Activated effector memory CD4-positive, alpha-beta T cell treated with Interleukin-2 at 50 U/mL for 16 hours (primary cell): ENCODE data around the gene RIBC1.
"Not testable (repeated sequence)": the region's sequence is repeated elsewhere in the genome, so short reads cannot be mapped to it uniquely, and the experiment has no call there.

Source experiments
- DNase-seq: peaks from one replicate; pipeline ENCODE4 v3.0.0-alpha.2; 2020

Gene RIBC1

DNA sequence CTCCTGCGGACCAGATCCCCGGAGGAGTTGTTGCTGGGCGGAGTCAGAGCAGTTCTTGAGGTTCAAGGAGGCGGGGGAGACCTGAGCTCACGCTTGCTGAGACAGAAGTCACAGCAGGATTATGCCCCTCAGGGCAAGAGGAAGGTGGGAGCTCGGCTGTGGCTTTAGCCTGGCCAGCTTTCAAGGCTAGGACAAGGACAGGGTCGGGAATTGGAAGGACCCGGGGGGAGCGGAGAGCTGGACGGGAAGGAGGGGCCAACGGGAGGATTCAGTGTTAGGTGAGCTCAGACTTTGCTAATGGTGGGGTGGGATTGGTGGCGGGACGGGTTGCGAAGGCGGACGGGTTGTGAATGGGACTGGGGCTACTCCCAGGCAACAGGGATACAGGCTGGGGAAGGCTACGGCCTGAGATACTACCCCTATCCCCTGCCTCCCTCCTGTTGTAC lies at the start of gene RIBC1:
TSS of gene RIBC1 (plus strand) at position 13 of the 446 bp plus-strand sequence. CDS start 3,404 bp downstream, outside the sequence.
- no peak for DNase-seq

DNA sequence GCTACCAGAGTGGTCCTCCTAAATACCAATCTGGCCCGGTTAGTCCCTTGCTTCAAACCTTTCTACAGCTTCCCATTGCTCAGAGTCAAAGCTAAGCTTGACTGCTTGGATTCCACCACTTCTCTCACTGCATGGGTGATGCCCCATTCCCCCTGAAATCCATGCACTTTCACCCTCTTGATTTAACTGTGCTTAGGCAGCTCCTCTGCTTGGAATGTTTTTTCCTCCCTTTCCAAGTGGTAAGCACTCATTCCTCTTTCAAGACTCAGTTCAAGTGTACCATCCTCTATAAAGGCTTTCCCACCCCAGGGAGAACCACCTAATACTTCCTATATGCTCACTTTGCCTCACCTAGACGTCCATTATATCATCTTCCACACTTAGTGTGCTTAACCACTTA lies 49.4 kb upstream of the RIBC1 start:
- no peak for DNase-seq

DNA sequence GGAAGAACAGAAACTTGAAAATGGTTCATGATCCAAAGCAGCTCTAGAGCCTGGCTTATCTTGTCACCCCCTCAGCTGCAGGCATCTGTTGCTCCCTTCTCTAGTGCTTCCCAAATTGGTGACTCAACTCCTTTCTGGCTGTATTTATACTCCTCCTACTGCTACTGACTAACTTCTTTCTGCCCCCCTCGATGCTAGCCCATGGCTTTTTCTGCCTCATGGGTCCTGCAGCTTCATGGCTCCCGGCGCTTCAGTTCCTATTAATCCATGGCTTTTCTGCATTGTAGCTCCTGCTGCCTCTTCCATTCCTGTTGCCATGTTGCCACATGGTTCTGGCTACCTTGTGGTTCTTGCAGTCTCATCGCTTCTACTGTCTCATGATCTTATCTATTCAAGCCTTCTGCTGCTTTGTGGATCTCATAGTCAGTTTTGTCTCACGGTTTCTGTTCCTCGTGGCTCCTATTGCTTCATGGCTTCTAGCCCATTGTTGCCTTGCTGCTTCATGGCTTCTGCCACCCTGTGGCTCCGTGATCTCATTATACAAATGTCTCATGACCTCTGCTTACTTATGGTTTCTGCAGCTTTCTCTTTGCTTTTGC lies 48.4 kb upstream of the RIBC1 start:
- no peak for DNase-seq

DNA sequence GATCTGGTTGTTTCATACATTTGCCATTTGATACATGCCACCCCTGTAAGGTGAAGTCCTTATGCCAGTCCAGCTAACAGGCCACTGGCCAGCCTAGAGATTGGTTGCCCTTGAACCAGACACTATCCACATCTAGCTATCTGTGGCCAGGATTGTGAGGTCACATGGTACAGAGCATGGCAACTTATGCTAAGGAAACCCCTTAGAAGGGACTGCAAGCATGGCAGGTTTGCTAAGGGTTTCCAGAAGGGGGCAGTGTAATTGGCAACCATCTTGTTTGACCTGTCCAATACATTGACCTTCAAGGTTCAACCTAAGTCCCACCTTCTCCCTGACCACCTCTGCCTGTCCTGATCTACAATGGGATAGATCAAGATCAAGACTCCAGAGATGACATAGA lies 47.8 kb upstream of the RIBC1 start:
- no peak for DNase-seq

DNA sequence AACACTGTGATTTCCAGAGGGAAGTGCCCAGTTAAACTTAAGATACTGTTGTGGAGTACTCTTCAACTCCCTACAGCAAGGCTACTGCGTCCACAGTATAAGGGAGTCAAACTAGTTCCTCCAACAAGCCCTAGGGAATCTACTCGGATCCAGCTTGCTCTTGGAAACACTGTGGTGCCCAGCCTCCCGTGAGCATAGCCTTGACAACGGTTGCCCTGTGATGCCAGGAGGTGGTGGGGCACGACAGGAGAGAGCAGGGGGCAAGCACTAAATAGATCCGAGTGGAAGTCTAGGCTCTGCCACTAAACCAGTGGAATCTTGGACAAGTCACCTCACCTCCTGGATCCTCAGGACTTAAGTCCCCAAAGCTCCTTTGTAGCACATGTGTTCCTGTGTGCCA lies 45.8 kb upstream of the RIBC1 start:
- DNase-seq = no peak

DNA sequence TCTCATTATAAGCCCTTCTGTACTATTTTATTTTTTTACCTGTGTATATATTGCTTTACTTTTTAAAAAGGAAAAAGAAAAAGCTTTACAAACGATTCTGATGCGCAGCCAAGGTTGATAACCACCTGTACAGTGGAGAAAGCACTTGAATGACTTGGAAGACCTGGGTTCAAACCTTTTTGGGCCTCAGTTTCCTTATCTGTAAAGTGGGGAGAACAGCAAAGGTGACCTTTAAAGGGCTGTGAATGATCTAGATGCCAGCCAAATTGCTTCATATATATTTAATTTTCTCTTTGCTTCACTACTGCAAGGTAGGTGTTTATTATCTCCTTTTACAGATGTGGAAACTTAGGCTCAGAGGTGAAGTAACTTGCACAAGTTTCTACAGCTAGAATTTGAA lies 45.2 kb upstream of the RIBC1 start:
- DNase-seq = no peak

DNA sequence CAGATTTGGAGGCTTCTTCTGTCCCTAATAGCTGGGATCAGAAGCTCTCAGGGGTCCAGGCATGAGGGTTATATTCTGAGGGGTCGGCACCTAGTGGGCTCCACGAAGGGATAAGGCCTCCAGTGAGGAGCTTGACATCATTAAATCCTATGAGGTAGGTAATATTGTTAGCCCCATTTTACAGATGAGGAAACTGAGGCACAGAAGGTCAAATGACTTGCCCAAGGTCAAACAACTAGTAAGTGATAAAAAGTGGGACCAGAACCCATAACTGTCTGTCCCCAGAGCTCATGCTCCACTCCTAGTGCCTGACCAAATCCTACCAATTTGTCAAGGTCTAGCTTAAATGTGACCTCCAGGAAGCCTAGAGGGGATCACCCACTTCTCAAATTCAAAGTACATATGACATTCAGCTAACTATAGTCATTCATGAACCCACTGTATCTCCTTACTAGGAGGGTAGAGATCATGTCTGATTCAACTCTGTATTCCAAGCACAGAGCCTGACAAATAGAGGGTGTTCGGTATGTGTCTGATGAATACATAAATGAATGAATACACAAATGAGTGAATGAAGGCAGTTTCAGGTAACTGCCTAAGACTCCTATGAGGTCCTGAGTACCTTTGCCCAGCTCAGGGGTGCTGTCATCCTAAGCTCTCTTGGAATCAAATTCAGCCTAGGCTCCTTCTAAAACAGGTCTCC lies 43.5 kb upstream of the RIBC1 start:
- DNase-seq = no peak

DNA sequence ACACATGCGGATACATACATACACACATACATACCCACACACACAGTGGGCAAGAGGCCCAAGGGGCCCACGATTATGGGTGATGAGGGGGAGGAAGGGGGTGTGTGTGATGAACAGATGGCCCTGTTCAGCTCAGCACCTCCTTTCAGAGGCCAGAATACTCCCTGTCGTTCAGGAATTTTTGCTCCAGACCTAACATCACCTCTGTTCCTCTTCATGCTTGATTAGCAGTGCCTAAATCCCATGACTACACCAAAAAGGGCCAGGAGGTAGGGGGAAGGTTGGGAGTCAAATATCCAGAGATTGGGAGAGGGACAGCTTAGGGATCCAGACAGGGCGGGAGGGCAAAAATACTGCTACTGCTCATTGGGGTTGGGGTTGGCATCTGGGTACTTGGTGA lies 42.9 kb upstream of the RIBC1 start:
- no peak for DNase-seq

DNA sequence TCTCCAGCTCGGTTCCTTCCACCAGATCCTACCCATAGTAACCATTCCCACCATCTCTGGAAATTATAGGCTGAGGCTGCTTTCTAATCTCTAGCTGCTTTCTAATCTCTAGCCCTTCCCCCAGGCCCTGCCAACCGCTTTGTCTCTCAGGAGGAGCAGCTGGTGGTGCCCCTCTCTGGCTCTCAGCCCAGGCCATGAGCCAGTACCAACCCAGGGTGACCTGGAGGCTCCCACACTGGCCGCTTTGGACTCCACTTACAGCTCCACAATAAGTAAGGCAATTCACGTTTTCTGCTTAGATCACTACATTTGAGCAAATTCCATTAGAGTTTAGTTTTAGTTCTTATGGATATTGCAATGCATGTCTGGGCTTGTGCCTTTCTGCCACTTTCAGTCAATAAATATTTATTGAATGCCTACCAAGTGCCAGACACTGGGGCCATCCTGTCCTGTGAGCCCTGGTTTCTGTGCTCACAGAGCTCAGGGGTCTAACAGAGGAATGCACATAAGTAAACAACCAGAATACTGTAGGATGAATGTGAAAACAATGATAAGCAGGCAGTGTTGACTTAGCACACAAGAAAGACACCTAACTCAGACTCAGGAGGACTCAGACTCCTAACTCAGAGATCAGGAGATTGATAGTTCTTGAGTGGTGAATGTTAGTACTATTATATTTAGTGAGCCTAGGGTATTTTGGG lies 39.1 kb upstream of the RIBC1 start:
- no peak for DNase-seq

DNA sequence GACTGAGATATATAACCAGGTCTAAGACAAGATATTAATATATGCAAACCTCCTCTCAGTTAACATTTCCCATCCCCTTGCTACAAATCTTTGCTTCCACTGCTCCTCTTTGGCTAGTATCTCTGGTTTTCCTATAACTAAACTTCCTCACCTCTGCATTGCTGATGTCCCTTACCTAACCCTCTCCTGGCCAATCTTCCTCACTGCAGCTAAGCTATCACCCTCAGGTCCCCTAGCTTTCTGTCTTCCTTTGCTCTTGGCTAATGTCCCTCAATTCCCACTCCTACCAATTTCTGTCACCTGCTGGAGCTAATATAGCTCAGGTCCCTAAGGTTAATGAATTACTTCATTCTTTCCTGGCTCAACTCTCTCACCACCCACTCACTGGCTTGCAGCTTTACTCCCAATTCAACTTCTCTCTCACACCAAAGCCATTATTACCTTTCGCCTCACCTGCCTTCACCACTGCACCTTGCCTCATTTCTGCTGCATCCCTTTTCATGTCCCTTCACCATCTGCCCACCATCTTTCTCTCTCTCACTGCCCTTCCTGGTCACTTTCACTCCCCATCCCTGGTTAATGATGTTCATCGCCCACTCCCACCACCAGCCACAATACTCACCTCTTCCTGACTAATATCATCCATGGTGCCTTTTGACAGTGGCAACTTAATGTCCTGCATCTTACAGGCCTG lies 26.9 kb upstream of the RIBC1 start:
- DNase-seq = no peak

DNA sequence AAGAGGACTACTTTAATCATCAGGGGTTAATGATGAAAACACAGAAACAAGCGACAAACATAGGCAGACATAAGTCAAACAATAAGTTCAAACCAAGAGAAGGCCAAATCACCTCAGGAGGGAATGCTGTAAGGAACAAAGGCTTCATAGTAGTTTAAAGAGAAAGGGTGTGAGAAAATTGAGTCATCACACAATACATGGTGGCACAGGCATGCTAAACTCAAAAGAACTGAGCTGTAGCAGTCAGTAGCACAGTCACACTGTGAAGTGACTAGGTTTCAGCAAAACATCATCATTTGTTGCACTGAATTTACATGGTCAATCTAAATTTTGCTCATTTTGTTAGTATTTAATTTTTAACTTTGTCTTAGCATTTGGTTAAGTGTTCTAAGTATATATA lies 24.5 kb upstream of the RIBC1 start:
- no peak for DNase-seq

DNA sequence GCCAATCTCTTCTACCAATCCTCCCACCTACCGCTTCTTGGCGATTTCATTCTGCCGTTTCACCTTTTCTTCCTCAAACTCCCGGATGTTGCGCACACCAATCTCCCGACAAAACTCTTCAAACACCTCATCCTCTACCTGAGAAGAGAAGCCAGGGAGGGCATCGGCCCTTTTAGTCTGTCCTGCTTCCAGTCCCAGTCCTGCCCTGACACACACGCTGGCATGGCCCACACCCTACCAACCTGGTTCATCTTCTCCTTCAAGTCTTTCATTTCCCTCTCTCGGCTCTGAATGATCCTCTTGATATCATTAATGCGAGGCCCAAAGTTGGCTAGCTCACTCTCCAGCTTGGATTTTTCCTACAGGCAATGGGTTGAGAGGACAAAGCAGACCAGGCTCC lies 19.1 kb upstream of the RIBC1 start:
- no peak for DNase-seq

DNA sequence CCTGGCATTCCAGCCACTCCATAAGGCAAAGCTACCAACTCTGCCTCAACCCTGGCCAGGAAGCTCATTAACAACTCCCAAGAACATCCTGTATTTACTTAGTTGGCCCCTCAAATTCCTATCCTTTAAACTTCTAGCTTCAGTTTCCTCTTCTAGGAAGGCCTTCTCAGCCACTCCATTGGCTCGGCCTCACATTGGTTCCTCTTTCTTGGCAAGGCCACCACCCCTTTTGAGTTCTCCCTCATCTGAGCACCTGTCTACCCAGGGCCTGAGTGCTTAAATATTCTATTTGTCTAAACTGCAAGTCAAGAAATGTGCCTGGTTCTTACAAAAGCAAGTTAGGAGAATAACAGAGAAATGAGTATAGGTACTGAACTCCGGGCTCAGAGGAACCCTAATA lies 10.2 kb upstream of the RIBC1 start:
- DNase-seq = no peak

DNA sequence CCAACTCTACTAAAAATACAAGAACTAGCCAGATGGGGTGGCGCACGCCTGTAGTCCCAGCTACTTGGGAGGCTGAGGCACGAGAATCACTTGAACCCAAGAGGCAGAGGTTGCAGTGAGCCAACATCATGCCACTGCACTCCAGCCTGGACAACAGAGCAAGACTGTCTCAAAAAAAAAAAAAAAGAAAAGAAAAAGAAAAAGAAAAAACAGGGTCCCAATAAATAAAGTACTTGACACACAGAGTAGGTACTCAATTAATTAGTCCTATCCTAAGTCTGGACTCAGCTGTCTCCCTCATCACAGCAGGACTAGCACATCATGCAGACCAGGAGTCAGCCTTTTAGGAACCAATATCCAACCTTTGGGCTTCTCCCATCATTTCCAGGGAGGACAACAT lies 2.3 kb upstream of the RIBC1 start:
- DNase-seq = not testable (repeated sequence)

DNA sequence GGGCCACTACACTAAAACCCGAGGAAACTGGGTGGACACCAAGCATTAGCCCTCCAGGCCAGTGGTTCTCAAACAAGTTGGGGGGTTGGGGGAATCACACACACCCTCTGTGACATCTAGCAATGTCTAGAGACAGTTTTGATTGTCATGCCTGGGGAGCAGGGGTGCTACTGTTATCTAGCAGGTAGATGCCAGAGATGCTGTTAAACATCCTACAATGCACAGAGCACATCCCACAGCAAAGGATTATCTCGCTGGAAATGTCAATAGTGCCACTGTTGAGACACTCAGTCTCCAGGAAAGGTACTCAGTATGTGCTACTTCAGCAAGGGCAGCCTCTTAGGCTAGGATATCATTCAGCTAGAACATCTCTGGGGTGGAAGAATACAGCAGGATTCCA lies 1.5 kb upstream of the RIBC1 start:
- no peak for DNase-seq

DNA sequence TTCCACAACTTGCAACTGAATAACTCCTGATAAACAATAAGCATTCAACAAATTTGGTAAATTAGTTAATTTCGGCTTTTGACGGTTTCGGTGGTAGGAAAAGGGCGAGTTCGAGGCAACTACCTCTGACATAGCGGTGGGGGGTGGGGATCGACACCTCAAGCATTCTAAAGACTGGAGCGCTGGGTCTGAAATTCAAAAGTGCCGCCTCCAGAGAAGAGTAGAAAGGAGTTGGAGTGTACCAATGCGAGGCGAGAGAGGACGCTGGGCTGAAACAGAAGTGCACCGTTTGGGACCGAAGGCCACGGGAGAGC lies 944 bp upstream of the RIBC1 start:
- no peak for DNase-seq

DNA sequence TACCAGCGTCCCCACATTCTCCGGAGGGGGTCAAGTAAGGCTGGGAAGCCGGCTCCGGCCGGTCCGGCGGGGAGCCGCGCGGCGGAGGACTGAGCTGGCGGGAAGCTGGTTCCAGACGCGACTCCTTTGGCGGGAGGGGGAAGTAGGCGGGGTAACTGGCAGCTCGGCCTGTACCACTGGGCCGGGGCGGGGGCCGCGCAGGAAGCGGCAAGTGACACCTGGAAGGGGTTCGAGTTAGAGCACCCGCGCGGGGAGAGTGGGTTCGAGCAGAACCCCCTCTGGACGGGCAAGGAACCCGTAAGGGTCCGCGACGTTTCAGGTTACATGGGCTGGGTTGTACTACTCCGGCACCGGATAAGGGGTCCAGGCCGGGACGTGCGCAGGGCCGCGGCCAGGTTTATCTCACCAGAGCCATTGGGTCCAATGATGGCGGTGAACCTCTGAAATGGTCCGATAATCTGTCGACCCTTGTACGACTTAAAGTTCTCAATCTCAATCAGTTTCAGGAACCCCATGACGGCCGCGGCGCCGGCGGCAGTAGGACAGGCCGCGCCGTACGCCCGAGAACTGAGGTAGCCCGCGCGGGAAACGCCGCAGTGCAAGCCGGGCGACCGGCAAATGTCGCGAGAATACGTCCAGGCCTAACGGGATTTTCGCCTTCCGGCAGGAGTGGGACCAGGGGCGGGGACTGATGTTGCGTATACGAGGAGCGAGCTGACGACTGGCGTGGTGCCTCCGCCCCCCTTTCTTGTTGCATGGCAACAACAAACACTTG lies 400 bp upstream of the RIBC1 start, which contains the start of gene SMC1A:
TSS of gene SMC1A (minus strand) at position 569 of the 775 bp plus-strand sequence. CDS start at position 515, 54 bp downstream.
- peak; percentile 88 for DNase-seq

DNA sequence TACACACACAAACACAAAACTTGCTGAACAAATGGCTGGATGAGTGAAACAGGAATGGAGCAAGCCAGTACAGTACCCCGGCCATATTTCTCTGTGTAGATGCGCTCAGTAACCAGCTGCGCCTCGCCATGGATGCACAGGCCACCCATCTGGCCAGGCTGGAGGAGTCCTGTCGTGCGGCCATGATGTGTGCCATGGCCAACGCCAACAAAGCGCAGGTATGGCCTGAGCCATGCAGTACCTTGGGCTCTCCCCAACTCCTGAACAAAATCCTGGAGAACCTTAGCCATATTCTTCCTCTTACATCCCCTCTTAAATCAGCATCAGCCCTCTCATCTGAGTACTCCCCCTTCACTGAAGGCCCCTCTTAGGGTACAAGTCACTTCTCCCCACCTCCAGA lies 7.1 kb downstream of the RIBC1 start:
- no peak for DNase-seq

DNA sequence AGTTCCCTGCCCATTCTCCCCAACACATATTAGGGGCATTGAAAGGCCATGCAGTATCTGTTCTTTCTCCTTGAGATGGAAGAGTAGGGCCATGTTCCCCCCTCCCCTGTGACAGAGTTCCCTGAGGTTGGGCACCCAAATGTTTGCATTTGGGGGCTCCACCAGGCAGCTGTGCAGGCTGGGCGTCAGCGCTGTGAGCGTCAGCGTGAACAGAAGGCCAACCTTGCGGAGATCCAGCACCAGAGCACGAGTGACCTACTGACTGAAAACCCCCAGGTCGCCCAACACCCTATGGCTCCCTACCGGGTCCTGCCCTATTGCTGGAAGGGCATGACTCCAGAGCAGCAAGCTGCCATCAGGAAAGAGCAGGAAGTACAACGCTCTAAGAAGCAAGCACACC lies 7.6 kb downstream of the RIBC1 start:
- no peak for DNase-seq

DNA sequence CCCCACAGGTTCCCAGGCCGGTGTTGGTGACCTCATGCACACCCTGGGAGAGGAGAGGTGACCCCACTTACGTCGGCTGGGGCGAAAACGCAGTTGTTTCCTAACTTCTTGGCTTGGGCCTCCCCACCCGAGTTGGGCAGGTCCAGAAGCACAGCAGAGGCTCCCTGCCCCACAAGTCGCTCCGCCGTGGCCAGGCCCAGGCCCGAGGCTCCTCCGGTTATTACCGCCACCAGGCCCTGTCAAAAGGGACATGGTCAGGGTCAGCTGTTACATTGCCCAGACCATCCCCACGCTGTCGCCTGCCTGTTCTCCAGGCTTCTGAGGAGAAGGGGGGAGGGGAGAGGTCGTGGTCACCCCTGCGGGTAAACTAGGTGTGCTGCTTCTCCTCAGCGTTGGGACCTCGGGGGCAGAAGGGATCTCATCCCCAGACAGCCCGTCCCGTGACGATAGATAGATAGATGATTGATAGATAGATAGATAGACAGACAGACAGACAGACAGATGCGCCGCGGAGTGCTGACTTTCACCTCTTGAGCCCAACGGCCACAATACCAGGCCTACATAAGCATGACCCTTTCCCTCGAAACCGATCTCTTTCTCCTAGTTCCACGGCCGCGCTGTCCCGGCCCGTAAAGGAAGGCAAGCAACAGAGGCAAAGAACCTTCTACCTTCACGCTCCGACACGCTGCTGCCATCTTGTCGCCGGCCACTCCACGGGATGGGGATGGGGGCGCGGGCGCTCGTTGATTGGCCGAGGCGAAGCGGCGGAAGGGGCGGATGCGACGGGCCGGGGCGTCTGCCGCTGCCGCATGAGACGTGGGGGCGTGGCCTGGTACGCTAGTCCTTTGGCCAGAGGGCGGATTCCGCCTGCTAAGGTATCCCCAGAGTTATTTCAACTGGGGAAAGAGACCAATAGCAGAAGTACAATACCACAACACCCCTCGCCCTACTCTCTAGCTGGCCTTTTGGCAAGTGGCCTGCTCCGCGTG lies 11.3 kb downstream of the RIBC1 start, which contains the start of gene HSD17B10:
TSS of gene HSD17B10 (minus strand) at position 720 of the 989 bp plus-strand sequence. CDS start at position 695, 25 bp downstream.
- peak; percentile 79 for DNase-seq

DNA sequence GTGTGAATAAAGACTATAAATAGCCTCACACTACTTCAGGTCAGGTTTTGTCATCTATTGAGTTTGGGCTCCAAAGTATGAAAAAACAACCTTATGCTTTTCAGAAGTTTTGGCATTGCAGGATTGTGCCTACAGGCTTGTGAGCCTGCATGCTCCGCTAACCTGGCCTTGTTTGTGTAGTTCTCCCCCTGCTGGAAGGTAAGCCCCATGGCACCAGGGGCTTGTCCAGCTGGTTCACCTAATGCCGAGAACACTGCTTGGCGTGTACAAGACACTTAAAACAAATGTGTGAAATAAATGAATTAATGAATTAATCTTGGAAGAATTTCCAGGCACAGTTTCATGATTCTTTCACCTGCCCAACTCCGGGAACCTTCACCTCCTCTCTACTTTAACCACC lies 13.3 kb downstream of the RIBC1 start:
- peak; percentile 33 for DNase-seq
